Right forelimb (tissue), 1 donor: ENCODE data around the gene RNASE8.

ENCODE experiments used
- DNase-seq: peaks from one replicate; pipeline ENCODE4 v3.0.0-alpha.2; 2018

RNASE8 gene

GRCh38 chr14:21054123-21054767 lies 3.4 kb upstream of the RNASE8 start:
- DNase-seq, result no peak

- no peak for DNase-seq
Observed at GRCh38 chr14:21054768-21055145, 2.9 kb upstream of the RNASE8 start.

GRCh38 chr14:21055432-21056117 lies 2.0 kb upstream of the RNASE8 start:
- DNase-seq, result no peak

GRCh38 chr14:21056520-21057163 lies 980 bp upstream of the RNASE8 start:
- DNase-seq, result no peak

- no peak for DNase-seq
Observed at GRCh38 chr14:21058903-21059302, 1.3 kb downstream of the RNASE8 start.

GRCh38 chr14:21059842-21060613 lies 2.4 kb downstream of the RNASE8 start:
- no peak for DNase-seq

- no peak for DNase-seq
Observed at GRCh38 chr14:21060614-21061346, 3.2 kb downstream of the RNASE8 start.

- no peak for DNase-seq
Observed at GRCh38 chr14:21061347-21061668, 3.7 kb downstream of the RNASE8 start.

- no peak for DNase-seq
Observed at GRCh38 chr14:21063479-21063878, 5.9 kb downstream of the RNASE8 start.

GRCh38 chr14:21066882-21067502 lies 9.4 kb downstream of the RNASE8 start:
- DNase-seq, result no peak

GRCh38 chr14:21068521-21069387 lies 11.1 kb downstream of the RNASE8 start:
- DNase-seq, result peak; percentile 78

GRCh38 chr14:21069388-21070082 lies 11.9 kb downstream of the RNASE8 start:
- peak; percentile 88 for DNase-seq

- DNase-seq, result peak; percentile 86
Observed at GRCh38 chr14:21070083-21070609, 12.5 kb downstream of the RNASE8 start, which contains the start of gene ARHGEF40. TSS of gene ARHGEF40 (plus strand) at chr14:21070304. CDS start at chr14:21070397, 93 bp downstream.

- peak; percentile 80 for DNase-seq
Observed at GRCh38 chr14:21070610-21071224, 13.1 kb downstream of the RNASE8 start.

- peak; percentile 95 for DNase-seq
Observed at GRCh38 chr14:21071225-21072030, 13.8 kb downstream of the RNASE8 start.

GRCh38 chr14:21072031-21072473 lies 14.4 kb downstream of the RNASE8 start:
- no peak for DNase-seq

GRCh38 chr14:21072781-21073339 lies 15.2 kb downstream of the RNASE8 start:
- DNase-seq, result no peak

- no peak for DNase-seq
Observed at GRCh38 chr14:21073921-21074320, 16.3 kb downstream of the RNASE8 start.
